Hematopoietic multipotent progenitor cell treated with erythropoietin and hydrocortisone succinate and interleukin-3 and kit ligand, for 4 days (in vitro differentiated cells): ENCODE results near the gene NOC2L.

ENCODE experiments used
- DNase-seq: peaks from one replicate; pipeline ENCODE4 v3.0.0-alpha.2; 2015

The NOC2L gene

DNA sequence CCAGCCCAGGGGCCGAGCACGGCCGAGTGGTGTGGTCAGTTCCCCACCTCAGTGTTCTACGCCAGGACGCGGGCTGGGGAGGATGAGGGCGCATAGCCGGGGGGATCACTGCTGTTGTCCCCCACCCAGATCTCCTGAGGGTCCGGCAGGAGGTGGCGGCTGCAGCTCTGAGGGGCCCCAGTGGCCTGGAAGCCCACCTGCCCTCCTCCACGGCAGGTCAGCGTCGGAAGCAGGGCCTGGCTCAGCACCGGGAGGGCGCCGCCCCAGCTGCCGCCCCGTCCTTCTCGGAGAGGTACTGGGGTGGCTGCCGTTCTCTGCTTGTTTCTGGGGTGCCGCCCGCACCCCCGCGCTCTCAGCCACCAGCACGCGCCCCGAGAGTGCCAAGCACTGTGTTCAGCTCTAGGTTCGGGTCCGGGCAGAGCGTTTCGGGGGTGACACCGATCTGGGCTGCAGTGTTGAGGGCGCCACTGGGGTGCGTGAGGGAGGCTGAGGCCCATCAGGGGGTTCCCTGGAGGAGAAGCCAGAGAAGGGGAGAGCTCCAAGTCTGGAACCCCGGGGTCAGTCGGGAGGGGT is 18.0 kb downstream of the NOC2L start:
- no peak for DNase-seq

DNA sequence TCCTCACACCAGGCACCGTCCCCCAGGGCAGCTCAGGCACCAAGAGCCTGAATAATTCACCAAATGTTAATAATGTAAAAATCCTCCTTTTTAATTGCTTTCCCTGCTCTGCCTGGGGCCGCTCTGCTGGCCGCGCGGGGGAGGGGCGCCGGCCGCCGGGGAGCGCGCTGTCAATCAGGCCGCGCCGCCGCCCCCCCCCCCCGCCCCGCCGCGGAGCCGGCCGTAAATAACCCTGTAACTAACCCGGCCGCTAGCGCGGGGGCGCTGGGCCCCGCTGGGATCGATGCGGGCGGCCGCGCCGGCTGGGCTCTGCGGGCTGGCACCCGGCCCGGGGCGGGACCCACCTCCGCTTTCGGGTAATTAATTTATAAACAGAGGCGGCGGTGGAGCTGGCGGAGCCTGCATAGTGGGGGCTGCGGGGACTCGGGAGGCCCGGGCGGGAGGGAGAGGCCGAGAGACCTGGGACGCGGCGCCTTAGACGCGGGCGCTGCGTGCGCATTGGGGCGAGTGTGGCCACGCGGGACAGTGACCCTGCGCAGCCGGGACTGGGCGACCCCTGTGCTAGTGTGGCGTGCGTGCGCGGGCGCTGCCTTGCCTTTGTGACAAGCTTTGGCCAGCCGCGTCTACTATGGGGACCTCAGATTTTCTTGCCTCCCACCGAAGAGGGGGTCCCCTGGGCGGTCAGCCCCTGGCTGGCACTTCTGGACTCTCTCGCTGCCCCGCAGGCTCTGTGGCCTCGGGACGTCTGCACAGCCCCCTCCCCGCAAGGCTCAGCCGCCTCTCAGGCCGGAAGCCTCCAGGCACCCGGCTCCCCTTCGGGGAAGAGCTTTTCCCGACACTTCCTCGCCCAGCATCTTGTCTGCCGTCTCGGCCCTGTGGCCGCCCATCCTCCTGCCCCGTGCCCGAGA is 18.7 kb downstream of the NOC2L start:
- peak; percentile 58 for DNase-seq

DNA sequence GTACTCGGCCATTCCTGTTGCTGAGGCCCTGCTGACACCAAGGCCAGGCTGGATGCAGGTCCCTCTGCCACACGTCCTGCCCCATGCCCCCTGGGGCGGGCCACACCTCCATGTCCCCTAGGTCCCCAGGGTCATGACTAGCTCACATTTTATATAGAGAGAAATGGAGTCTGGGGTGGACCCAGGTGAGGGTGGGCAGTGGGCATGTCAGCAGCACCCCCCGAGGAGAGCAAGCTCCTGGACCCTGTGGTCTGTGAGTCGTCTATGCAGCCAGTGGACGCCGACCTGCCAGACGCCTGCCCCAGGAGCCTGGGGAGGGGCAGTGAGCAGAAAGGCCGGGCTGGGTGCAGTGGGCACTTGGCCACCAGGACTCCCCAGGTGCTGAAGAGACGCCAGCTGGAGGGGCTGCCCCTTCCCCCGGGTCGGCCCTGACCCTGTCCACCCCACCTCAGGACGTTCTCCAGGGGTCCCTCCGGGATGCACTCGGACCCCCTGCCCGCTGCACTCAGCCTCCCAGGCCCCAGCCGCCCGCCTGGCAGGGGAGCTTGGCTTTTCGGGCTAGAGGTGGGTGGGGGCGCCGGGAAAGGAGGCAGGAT is 19.4 kb downstream of the NOC2L start:
- no peak for DNase-seq

DNA sequence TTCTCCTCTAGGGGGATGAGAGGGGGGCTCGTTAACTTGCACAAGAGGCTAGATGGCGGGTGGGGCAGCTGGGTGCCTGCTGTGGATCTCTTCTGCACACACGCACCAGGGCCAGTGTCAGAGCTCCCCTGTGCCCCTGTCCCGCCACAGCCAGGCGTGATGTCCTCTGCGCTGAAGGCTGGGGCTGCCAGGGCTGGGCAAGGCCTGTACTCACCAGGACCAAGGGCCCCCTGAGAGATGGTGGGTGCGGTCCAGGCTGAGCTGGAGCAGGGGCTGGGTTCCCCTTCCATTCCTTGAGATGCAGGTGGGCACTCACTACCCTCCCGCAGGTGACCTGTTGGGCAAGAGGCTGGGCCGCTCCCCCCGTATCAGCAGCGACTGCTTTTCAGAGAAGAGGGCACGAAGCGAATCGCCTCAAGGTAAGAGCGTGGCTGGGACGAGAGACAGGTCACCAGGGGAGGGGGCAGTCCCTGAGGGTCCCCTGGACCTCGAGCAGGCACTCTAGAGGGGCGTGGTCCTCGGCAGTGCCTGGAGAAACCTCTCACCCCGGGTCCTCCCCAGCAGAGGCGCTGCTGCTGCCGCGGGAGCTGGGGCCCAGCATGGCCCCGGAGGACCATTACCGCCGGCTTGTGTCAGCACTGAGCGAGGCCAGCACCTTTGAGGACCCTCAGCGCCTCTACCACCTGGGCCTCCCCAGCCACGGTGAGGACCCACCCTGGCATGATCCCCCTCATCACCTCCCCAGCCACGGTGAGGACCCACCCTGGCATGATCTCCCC is 20.2 kb downstream of the NOC2L start:
- DNase-seq: no peak

DNA sequence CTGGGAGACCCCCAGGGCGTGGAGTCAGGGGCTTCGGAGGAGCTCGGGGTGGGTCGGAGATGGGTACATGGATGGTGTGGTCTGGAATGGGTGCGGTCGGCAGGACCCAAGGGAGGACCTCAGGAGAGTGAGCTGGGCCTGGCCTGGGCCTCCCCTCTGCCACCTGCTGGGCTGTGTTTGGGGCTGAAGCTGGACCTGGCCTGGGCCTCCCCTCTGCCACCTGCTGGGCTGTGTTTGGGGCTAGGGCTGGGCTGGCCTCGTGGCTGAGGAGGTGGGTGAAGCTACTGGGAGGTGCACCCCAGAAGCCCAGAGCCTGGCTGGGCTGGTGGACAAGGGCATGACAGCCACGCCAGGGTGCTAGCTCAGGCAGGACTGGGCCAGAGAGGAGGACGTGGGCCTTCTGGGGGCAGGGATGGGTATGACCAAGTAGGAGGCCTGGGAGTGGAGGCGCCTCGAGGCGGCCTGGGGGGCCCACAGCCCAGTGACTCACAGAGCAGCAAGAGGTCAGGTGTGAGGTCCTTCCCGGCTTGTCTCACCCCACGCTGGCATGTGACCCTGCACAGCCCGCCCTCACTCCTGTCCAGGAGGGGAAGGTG is 20.9 kb downstream of the NOC2L start:
- peak; percentile 64 for DNase-seq

DNA sequence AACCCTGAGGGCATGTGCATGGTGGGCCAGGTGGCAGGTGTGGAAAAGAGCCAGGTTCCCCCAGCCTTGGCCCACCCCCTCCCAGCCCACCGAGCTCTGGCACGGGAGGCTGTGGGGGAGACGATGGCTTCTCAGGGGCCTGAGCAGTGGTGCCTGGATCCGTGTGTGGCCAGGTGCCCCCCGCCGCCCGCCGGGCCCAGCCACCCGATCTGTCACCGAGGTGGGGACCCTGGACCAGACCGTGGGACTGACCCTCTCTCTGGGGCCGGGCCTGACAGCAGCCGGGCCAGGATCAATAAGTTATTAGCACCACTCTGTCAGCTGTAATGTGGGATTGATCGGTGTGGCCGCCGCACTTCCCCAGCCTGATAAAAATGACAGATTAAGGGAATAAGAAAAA is 21.5 kb downstream of the NOC2L start:
- DNase-seq: no peak

DNA sequence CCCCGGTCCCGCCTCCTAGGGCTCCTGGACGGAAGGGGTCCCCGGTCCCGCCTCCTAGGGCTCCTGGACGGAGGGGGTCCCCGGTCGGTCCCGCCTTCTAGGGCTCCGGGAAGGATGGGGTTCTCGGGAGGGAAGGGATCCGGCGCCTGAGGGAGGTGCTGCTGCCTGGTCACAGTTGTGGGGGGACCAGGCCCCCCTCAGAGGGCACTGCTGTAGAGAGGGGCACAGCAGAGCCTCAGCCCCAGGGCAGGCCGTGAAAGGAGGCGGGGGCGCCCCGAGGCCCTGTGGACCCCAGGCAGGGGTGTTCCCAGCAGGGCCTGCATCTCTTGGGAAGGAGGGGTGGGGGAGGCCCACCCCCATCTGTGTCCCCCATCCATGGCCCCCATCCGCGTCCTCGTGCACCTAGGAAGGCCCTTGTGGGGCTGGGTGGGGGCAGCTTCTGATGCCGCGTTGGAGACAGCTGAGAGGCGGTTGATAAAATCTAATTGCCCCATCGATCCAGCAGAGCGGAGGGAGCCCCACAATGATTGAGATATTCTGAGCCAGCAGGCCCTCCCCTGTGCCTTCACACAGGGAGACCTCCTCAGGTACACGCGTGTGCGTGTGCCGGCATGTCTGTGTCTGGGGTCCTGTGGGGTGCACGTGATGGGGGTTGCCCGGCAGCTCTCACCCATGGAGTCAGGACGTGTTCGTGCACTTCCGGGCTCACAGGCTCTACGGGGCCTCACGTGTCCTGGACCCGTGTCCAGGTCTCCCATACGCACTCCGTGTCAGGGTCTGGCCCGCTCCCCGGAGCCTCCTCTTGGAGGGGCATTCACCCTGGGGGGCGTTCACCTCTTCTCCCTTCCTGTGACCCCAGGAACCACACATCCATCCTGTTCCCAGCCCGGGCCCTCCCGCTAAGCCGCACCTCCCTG is 22.4 kb downstream of the NOC2L start:
- no peak for DNase-seq

DNA sequence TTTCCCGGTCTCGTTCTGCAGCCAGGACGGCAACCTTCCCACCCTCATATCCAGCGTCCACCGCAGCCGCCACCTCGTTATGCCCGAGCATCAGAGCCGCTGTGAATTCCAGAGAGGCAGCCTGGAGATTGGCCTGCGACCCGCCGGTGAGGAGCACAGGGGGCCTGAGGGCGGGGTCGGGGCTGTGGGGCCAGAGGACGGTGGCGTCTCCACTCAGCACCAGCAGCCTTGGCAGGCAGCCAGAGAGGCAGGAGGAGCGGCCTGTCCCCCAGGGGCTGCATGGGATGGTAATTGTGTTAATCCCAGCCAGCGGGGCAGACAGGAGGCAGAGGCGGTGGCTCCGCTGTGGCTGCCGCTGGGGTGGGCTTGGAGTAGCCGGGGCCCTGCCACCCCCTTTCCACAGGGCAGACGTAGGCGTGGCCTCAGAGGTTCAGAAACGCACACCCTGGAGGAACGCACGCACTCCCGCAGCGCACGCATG is 23.3 kb downstream of the NOC2L start:
- peak; percentile 44 for DNase-seq

DNA sequence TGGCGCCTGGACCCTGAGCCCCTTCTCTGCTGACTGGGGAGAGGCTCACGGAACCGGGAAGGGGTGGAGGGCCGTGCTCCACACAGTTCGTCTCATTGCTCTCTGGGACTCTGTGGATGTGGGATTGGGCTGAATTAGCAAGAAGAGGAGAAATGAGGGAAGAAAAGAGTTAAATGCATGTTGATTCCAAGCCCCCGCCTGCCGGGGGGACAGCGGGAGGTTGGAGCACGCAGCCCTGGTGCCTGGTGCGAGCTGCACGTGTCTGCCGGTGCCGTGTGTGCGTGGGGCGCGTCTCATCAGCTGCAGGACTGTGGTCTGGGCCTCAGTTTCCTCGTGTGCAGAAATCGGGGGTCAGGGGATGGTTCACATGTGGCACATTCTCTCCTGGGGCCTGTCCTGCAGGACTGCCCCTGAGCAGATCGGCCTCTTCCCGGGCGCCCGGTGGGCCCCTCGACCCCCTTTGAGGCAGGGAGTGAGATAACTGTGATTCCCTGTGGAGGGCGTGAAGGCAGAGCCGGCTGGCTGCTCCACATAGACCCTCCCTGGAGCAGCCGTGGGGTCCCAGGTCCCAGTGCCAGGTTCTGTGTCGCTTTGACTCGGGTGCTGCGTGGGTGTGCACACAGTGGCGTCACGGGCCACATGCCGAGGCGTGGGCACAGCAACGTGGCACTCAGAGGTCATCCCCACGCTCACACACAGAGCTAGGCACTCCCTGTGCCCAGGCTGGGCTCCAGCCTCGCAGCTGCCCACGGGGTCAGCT is 23.9 kb downstream of the NOC2L start:
- no peak for DNase-seq

DNA sequence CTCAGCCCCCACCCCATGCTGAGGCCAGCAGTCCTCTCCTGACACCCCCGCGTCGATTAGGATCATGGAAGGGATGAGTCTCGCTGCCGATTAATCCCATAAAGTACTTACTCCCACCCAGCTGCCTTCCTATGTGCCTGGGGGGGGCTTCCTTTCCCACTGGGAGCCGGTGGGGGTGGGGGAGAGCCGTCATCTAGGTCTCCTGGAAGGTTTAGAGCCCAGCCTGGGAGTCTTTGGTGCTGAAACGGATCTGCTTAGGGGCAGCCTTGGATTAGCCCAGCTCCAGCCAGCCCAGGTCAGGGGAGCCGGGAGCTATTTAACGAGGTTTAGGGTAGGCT is 25.5 kb downstream of the NOC2L start:
- no peak for DNase-seq

DNA sequence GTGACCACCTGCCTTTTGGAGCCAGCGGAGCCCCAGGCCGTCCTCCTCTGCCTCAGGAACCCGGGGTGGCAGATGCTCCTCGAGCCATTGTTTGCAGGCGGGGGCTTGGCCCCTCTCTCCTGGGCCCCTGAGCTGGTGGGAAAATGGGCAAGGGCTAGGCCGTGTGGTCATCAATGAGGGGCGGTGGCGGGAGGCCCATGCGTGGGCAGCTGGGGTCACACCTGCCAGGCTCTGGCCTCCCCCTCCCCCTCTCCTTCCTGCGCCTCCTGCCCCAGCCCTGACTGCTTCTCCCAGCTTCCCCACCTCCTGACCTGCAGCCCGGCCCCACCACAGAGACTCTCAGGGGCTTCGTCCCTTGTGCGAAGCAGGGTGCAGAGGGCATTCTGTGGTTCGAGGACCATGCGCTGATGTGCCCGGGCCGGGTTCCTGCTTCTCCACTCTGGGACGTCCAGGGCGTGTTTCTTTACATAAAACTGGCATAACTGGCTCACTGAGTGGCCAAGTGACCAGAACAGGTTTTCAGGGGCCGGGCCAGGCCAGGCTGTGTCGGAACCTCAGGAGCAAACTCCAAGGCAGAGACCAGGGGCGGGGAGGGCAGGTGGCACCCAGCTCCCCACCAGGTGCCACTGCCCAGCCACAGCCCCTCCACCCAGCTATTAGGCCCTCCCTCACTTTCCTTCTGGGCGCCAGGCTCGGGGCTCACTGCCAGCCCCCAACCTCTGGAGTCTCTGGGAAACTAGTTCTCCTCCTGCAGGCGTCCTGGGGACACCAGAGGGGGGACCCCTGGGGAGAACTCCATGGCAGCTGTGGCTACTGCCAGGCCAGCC is 26.1 kb downstream of the NOC2L start:
- no peak for DNase-seq

DNA sequence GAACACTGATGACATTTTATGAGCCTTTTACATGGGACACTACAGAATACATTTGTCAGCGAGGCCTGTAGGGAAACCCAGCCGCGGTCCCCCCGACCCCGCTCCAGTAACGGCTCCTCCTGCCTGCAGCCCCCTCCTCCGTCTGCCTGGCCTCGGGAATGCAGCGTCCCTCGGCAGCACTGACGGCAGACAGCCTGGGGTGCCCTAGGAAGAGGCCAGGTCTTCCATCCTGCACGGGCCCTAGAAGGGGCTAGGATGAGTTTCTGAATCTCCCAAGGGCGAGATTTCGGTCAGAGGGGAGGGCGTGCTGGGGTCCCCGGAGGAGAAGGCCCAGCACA is 26.9 kb downstream of the NOC2L start:
- DNase-seq: no peak

DNA sequence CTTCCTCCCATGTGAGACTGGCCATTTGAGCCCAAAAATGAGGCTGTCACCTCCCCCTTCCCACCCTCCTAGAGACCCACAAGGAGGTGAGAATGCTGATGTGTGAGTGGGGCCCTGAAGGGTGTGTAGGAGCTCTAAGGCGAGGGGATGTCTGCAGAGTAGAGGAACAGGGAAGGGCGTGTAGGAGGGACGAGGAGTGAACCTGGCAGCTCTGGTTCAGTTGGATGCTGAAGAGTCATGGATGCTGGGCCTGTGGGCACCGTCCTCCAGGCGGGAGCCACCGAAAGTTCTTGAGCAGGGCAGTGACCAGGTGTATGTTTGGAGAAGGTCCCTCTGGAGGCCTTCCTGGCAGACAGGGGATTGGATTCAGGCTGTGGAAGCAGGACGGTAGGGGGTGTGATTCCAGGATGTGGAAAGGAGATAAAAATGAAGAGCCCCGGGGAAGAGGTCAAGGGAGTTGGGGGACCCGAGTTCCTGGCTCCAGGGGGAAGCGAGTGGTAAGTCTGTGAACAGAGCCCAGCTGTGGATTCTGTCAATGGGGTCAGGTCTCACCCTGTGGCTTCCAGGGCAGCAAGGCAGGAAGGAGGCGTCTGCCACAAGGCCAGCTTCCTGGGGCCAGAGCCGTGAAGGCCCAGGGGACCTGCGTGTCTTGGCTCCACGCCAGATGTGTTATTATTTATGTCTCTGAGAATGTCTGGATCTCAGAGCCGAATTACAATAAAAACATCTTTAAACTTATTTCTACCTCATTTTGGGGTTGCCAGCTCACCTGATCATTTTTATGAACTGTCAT is 27.5 kb downstream of the NOC2L start:
- no peak for DNase-seq

DNA sequence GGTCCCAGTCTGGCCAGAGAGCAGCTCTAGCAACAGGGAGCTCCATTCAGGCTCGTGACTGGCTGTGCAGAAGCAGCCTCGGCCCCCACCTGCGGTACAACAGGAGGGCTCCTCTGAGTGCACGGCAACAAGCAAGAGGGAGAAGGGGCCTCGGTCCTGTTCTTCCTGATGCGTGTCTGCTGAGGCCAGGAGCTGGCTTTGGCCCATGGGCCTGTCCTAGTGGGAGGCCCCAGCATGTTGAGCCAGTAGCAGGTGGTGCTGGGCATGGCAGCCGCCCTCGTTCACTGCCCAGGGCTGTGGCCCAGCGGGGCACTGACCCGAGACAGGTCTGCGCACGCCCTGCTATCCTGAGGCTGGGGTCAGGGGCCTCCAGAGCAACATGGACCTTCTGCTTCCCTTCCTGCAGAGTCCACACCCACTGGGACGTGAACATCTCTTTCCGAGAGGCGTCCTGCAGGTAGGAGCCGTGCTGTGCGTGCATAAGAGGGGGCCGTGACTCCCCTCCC is 28.4 kb downstream of the NOC2L start:
- no peak for DNase-seq

DNA sequence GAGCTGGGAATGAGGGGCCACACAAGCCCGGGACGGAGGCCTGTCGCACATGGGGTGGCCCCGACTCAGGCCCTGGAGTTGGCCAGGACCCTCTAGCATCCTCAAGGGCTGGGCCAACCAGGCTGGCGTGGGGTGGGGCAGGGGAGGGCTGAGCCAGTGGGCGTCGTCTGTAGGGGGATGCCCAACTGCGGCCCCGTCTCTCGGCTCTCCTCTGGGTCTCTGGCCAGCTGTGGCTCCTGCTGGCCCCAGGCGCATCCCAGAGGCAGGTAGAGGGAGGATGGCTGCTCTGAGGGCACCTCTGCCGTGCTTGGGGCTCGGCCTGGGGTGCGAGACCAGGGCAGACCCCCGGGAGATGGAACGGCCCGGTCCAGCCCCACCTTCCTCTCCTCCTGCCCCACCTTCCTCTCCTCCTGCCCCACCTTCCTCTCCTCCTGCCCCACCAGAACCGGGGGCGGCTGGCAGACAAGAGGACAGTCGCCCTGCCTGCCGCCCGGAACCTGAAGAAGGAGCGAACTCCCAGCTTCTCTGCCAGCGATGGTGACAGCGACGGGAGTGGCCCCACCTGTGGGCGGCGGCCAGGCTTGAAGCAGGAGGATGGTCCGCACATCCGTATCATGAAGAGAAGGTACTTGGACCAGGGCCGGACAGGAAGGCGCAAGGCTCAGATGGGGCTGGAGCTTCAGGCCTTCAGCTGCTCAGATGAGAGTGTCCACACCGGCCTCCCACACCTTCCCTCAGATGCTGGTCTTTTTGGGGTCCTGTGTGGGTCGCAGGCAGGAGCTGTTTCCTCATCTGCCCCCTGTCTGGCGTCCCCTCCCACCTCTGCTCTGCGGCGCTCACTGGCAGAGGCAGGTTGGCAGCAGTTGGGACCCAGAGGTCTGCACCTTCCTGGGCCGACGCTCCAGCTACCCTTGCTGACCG is 29.1 kb downstream of the NOC2L start:
- DNase-seq: no peak

DNA sequence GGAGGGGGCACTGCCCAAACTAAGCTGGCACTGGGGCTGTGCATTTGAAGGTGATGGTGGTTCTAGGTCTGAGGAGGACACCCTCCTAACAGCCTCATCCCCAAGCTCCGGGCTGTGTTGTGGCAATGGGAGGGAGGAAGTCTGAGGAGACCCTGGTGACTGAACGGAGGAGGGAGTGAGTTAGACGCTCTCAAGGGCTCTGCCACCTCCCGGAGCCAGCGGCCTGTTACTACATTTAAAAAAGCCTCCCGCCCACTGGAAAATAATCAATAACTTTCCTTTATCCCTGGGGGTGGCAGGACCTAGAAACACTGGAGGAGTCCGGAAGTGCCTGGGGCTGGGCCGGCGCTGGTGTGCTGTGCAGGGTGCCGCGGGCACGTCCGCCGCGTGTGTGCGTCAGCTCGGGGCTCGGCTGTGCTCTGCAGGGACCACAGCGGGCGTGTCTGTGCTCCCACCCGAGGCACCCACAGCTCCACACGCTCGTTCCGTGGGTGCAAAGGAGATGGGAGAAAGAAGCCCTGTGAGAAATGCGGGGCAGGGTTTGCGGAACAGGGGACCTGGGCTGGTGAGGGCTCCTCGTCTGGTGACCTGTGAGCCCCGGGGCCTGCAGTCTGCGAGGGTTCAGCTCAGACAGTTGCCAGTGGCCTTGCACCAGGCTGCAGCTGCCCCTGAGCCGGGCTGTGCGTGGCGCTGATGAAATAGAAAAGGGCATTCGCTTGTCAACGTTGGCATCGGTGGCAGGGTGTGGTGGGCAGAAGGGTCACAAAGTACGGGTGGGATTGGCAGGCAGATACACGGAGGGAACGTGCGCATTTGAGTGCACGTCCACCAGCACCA is 30.0 kb downstream of the NOC2L start:
- peak; percentile 41 for DNase-seq

DNA sequence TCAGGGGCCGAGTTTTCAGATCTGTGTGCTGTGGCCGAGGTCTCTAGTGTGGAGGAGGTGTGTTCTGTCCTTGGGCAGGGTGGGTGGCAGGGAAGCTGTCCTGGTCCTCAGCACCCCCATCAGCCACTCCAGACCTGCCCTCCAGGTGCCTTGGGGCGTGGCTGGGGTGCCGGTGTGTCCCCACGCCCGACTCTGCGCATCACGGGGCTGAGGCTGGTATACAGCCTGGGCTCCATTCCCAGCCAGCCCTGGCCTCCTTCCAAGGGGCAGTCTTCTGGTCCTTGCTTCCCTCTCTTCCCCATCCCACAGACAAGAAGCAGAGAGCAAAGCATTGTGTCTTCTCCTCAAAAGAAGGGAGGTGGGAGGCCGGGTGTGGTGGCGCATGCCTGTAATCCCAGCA is 31.3 kb downstream of the NOC2L start:
- DNase-seq: no peak
